Measurements from ENCODE around the gene NCR3LG1. TPM values are rescaled to one million over a fixed set of nuclear protein-coding genes. Genes with fewer than 3 reads are reported as not detected.

Gene NCR3LG1
- total and polyA plus RNA-seq, 4 donors, result 0.18 to 0.75 (median 0.38) TPM

GRCh38 chr11:17314232-17314547 lies 37.4 kb upstream of the NCR3LG1 start:
- no peak for DNase-seq (ENCODE audit: low spot score)

GRCh38 chr11:17314904-17315426 lies 36.6 kb upstream of the NCR3LG1 start:
- Histone ChIP-seq H3K4me3 (ENCODE audit: low read depth in 1 of 3, low read length in 3 of 3) (no peak overlapping the region), H3K27ac (ENCODE audit: low read depth in 1 of 2, low read length in 2 of 2) (no peak overlapping the region), H3K27me3 (ENCODE audit: control insufficient read depth in 4 of 4, insufficient read depth in 4 of 4, low read length in 3 of 4) (no peaks in the 10 kb centered on the region), H3K4me1 (ENCODE audit: control insufficient read depth in 4 of 4, insufficient read depth in 4 of 4, low read length in 3 of 4) (no peaks in the 10 kb centered on the region), H3K9me3 (ENCODE audit: control insufficient read depth in 4 of 4, low read length in 3 of 4) (no peaks in the 10 kb centered on the region), H3K36me3 (ENCODE audit: control insufficient read depth in 4 of 4, insufficient read depth in 3 of 4, low read depth in 1 of 4, low read length in 3 of 4) (peaks cover 8 to 26% (median 14%) of the 10 kb centered on the region in 4 donors), H3K9ac (ENCODE audit: low read depth in 1 of 2, low read length in 2 of 2) (no peak overlapping the region)
- 100% methylated on average over 1 of the region's 1 CpG for WGBS
- no peak for DNase-seq (ENCODE audit: low spot score)
- TF ChIP-seq FOXA2 (IDR thresholded peaks at IDR 0.05) (no peak), EGR1 (IDR thresholded peaks at IDR 0.05; ENCODE audit: low read depth in 2 of 2) (no peak), RXRA (IDR thresholded peaks at IDR 0.05) (no peak), HNF4A (conservative IDR thresholded peaks at IDR 0.05) (no peak), HNF4G (IDR thresholded peaks at IDR 0.05) (no peak), GABPA (IDR thresholded peaks at IDR 0.05 in 1 of 2, conservative IDR thresholded peaks at IDR 0.05 in 1 of 2) (no peak), NR2F2 (IDR thresholded peaks at IDR 0.05) (no peak), TAF1 (conservative IDR thresholded peaks at IDR 0.05) (no peak), REST (IDR thresholded peaks at IDR 0.05) (no peak), SP1 (IDR thresholded peaks at IDR 0.05) (no peak)

More at GRCh38 chr11:17314232-17314547, 37.4 kb upstream of the NCR3LG1 start:
- WGBS, result 80% methylated on average over 1 of the region's 1 CpG
- Histone ChIP-seq H3K4me1 (ENCODE audit: control insufficient read depth in 4 of 4, insufficient read depth in 4 of 4, low read length in 3 of 4) (no peaks in the 10 kb centered on the region), H3K27me3 (ENCODE audit: control insufficient read depth in 4 of 4, insufficient read depth in 4 of 4, low read length in 3 of 4) (no peaks in the 10 kb centered on the region), H3K9me3 (ENCODE audit: control insufficient read depth in 4 of 4, low read length in 3 of 4) (no peaks in the 10 kb centered on the region), H3K4me3 (ENCODE audit: low read depth in 1 of 3, low read length in 3 of 3) (no peak overlapping the region), H3K9ac (ENCODE audit: low read depth in 1 of 2, low read length in 2 of 2) (no peak overlapping the region), H3K27ac (ENCODE audit: low read depth in 1 of 2, low read length in 2 of 2) (no peak overlapping the region), H3K36me3 (ENCODE audit: control insufficient read depth in 4 of 4, insufficient read depth in 3 of 4, low read depth in 1 of 4, low read length in 3 of 4) (peaks cover 8 to 26% (median 13%) of the 10 kb centered on the region in 4 donors)
- TF ChIP-seq HNF4G (IDR thresholded peaks at IDR 0.05), result no peak

GRCh38 chr11:17328871-17329494 lies 22.6 kb upstream of the NCR3LG1 start:
- H3K4me3 ChIP-seq (ENCODE audit: low read depth in 1 of 3, low read length in 3 of 3), result no peak overlapping the region
- WGBS, result 97% methylated on average over 5 of the region's 5 CpGs
- H3K9ac ChIP-seq (ENCODE audit: low read depth in 1 of 2, low read length in 2 of 2), result no peak overlapping the region
- H3K27me3 ChIP-seq (ENCODE audit: control insufficient read depth in 4 of 4, insufficient read depth in 4 of 4, low read length in 3 of 4), result no peaks in the 10 kb centered on the region
- no peak overlapping the region for H3K27ac ChIP-seq (ENCODE audit: low read depth in 1 of 2, low read length in 2 of 2)
- no peaks in the 10 kb centered on the region for H3K9me3 ChIP-seq (ENCODE audit: control insufficient read depth in 4 of 4, low read length in 3 of 4)
- TF ChIP-seq NR2F2 (IDR thresholded peaks at IDR 0.05), result no peak
- TF ChIP-seq HNF4A (conservative IDR thresholded peaks at IDR 0.05), result no peak
- no peak for TF ChIP-seq RAD21 (IDR thresholded peaks at IDR 0.05)
- TF ChIP-seq SP1 (IDR thresholded peaks at IDR 0.05), result no peak
- no peak for TF ChIP-seq FOXA2 (IDR thresholded peaks at IDR 0.05)
- no peak for TF ChIP-seq RXRA (IDR thresholded peaks at IDR 0.05)
- TF ChIP-seq, protein P1, sequence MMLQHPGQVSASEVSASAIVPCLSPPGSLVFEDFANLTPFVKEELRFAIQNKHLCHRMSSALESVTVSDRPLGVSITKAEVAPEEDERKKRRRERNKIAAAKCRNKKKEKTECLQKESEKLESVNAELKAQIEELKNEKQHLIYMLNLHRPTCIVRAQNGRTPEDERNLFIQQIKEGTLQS (IDR thresholded peaks at IDR 0.05), result no peak
- no peak for TF ChIP-seq GABPA (IDR thresholded peaks at IDR 0.05 in 1 of 2, conservative IDR thresholded peaks at IDR 0.05 in 1 of 2)
- TF ChIP-seq TAF1 (conservative IDR thresholded peaks at IDR 0.05), result no peak
- TF ChIP-seq EGR1 (IDR thresholded peaks at IDR 0.05; ENCODE audit: low read depth in 2 of 2), result no peak
- no peak for TF ChIP-seq JUND (IDR thresholded peaks at IDR 0.05)
- TF ChIP-seq REST (IDR thresholded peaks at IDR 0.05), result no peak
- no peak for TF ChIP-seq ZBTB33 (IDR thresholded peaks at IDR 0.05)
- no peak for DNase-seq (ENCODE audit: low spot score)
- H3K36me3 ChIP-seq (ENCODE audit: control insufficient read depth in 4 of 4, insufficient read depth in 3 of 4, low read depth in 1 of 4, low read length in 3 of 4), result peaks cover 0 to 7% (median 3%) of the 10 kb centered on the region in 4 donors
- no peaks in the 10 kb centered on the region for H3K4me1 ChIP-seq (ENCODE audit: control insufficient read depth in 4 of 4, insufficient read depth in 4 of 4, low read length in 3 of 4)
